GM23338 (cell line): ENCODE results near the gene CDK17. TPM values are rescaled to one million over a fixed set of nuclear protein-coding genes. Genes with fewer than 3 reads are reported as not detected.

Experiments used
- ATAC-seq: fragments of 200-7000 bp; cut with Tn5 transposase; 3 replicates; pipeline ENCODE4 v1.9.1; 2020
- DNase-seq: peaks from one replicate; pipeline ENCODE4 v3.0.0-alpha.2; 2015; ENCODE audit warnings: low spot score
- H2AFZ ChIP-seq: fragments of 200-600 bp; sonication (generic); 2 replicates; pipeline ENCODE4 v1.8.0; 2016; ENCODE audit warnings: antibody characterized with exemption, mild to moderate bottlenecking, moderate library complexity
- H3F3A ChIP-seq: fragments of 200-600 bp; sonication (generic); replicated peaks from 2 replicates; pipeline ENCODE4 v1.8.0; 2017; ENCODE audit warnings: antibody characterized with exemption, mixed run types, low read depth
- H3K27ac ChIP-seq: fragments of 200-600 bp; sonication (generic); 2 replicates; pipeline ENCODE4 v1.6.1; 2016; ENCODE audit warnings: low read depth
- H3K27me3 ChIP-seq: fragments of 200-600 bp; sonication (generic); 2 replicates; pipeline ENCODE4 v1.8.0; 2016; ENCODE audit warnings: mild to moderate bottlenecking, mixed run types, moderate library complexity; ENCODE audit not compliant: insufficient read depth
- H3K36me3 ChIP-seq: fragments of 200-600 bp; sonication (generic); 2 replicates; pipeline ENCODE4 v1.8.0; 2016; ENCODE audit warnings: mild to moderate bottlenecking; ENCODE audit not compliant: insufficient read depth
- H3K4me1 ChIP-seq: fragments of 200-600 bp; sonication (generic); 2 replicates; pipeline ENCODE4 v1.8.0; 2016; ENCODE audit warnings: mild to moderate bottlenecking, moderate library complexity; ENCODE audit not compliant: insufficient read depth
- H3K4me2 ChIP-seq: fragments of 200-600 bp; sonication (generic); 2 replicates; pipeline ENCODE4 v1.7.1; 2017; ENCODE audit warnings: mixed run types
- H3K4me3 ChIP-seq: fragments of 200-600 bp; sonication (generic); 2 replicates; pipeline ENCODE4 v1.6.1; 2016; ENCODE audit warnings: mixed run types
- H3K79me2 ChIP-seq: fragments of 200-600 bp; sonication (generic); replicated peaks from 2 replicates; pipeline ENCODE4 v1.8.0; 2017; ENCODE audit warnings: mild to moderate bottlenecking; ENCODE audit not compliant: insufficient read depth
- H3K9me2 ChIP-seq: fragments of 200-600 bp; sonication (generic); 2 replicates; pipeline ENCODE4 v1.8.0; 2017; ENCODE audit not compliant: insufficient read depth
- H4K20me1 ChIP-seq: fragments of 200-600 bp; sonication (generic); replicated peaks from 2 replicates; pipeline ENCODE4 v1.8.0; 2017; ENCODE audit warnings: mild to moderate bottlenecking; ENCODE audit not compliant: insufficient read depth
- H3K27ac Mint-ChIP-seq: 2 replicates; pipeline ENCODE4 v1.8.0; 2020; ENCODE audit warnings: inconsistent platforms, mild to moderate bottlenecking, moderate library complexity, mixed read lengths
- H3K27me3 Mint-ChIP-seq: 3 replicates; pipeline ENCODE4 v1.8.0; 2022; ENCODE audit warnings: low read depth, mild to moderate bottlenecking, moderate library complexity, mixed read lengths, inconsistent platforms; ENCODE audit not compliant: insufficient read depth, poor library complexity
- H3K36me3 Mint-ChIP-seq: 3 replicates; pipeline ENCODE4 v1.8.0; 2021; ENCODE audit warnings: low read depth, mild to moderate bottlenecking, inconsistent platforms, moderate library complexity, mixed read lengths
- H3K4me1 Mint-ChIP-seq: 3 replicates; pipeline ENCODE4 v1.8.0; 2020; ENCODE audit warnings: mild to moderate bottlenecking, inconsistent platforms, mixed read lengths
- H3K4me3 Mint-ChIP-seq: 3 replicates; pipeline ENCODE4 v1.8.0; 2021; ENCODE audit warnings: moderate library complexity, mild to moderate bottlenecking, inconsistent platforms, mixed read lengths
- H3K9me3 Mint-ChIP-seq: 3 replicates; pipeline ENCODE4 v1.8.0; 2020; ENCODE audit warnings: moderate library complexity, mild to moderate bottlenecking, inconsistent platforms, mixed read lengths
- CREB1 ChIP-seq: fragments of 250-450 bp; sonication (Bioruptor Pico); IDR thresholded peaks from 2 replicates; pipeline ENCODE4 v1.5.0; 2020; ENCODE audit warnings: low read depth, mild to moderate bottlenecking, moderate library complexity
- EZH2 ChIP-seq: fragments of 200-600 bp; sonication (generic); IDR thresholded peaks from one replicate; pipeline ENCODE4 v1.8.0; 2017; ENCODE audit warnings: antibody characterized with exemption, mild to moderate bottlenecking, low read depth; ENCODE audit not compliant: unreplicated experiment
- EZH2phosphoT487 ChIP-seq: fragments of 200-600 bp; sonication (generic); IDR thresholded peaks from one replicate; pipeline ENCODE4 v1.8.1; 2018; ENCODE audit warnings: antibody characterized with exemption; ENCODE audit not compliant: unreplicated experiment
- JUNB ChIP-seq: IDR thresholded peaks from one replicate; pipeline ENCODE4 v1.6.1; 2016; ENCODE audit warnings: antibody characterized with exemption; ENCODE audit not compliant: unreplicated experiment
- NANOG ChIP-seq: IDR thresholded peaks from 2 replicates; pipeline ENCODE4 v1.6.1; 2016; ENCODE audit warnings: antibody characterized with exemption, borderline replicate concordance
- POLR2AphosphoS5 ChIP-seq: IDR thresholded peaks from 2 replicates; pipeline ENCODE4 v1.6.1; 2016; ENCODE audit warnings: antibody characterized with exemption, low read depth
- STAT1 ChIP-seq: IDR thresholded peaks from one replicate; pipeline ENCODE4 v1.6.1; 2016; ENCODE audit warnings: antibody characterized with exemption; ENCODE audit not compliant: unreplicated experiment
- ZNF114 ChIP-seq: fragments of 250-450 bp; sonication (Bioruptor Pico); IDR thresholded peaks from 2 replicates; pipeline ENCODE4 v1.5.0; 2020; ENCODE audit warnings: mild to moderate bottlenecking, moderate library complexity
- ZNF331 ChIP-seq: fragments of 250-450 bp; sonication (Bioruptor Pico); IDR thresholded peaks from 2 replicates; pipeline ENCODE4 v1.5.0; 2020; ENCODE audit warnings: low read depth, mild to moderate bottlenecking, moderate library complexity
- polyA plus RNA-seq: library from polyadenylated mRNA; unstranded; fragments of >200 nt; fragmentation: Nextera tagmentation; extraction: Ambion mirVana; gene quantifications from 2 replicates; pipeline ENCODE4 v1.2.1, GENCODE V29; 2016
- total RNA-seq: library from RNA; depleted of rRNA; stranded (reverse); fragments of >200 nt; shearing (Covaris generic); gene quantifications from 2 replicates; pipeline ENCODE4 v1.2.3, GENCODE V29; 2014
- TF ChIP-seq, protein P1 (sequence below): fragments of 250-450 bp; sonication (Bioruptor Pico); IDR thresholded peaks from 2 replicates; pipeline ENCODE4 v1.5.0; 2020; ENCODE audit warnings: mild to moderate bottlenecking, moderate library complexity
- TF ChIP-seq, protein P2 (sequence below): IDR thresholded peaks from 2 replicates; pipeline ENCODE4 v1.6.1; 2016; ENCODE audit warnings: antibody characterized with exemption
- TF ChIP-seq, protein P3 (sequence below), 2 experiments: fragments of 200-600 bp in 1 of 2; sonication (generic) in 1 of 2; conservative IDR thresholded peaks; 2 replicates each; pipeline versions ENCODE4 v1.5.1 to v1.6.1; 2016 to 2017; ENCODE audit warnings: antibody characterized with exemption in 2 of 2, low read depth in 2 of 2, mild to moderate bottlenecking in 2 of 2, moderate library complexity in 1 of 2
- TF ChIP-seq, protein P4 (sequence below): IDR thresholded peaks from one replicate; pipeline ENCODE4 v1.6.1; 2018; ENCODE audit warnings: antibody characterized with exemption; ENCODE audit not compliant: unreplicated experiment

Gene CDK17
- total and polyA plus RNA-seq, 2 experiments from 2014 or later: 7.6 to 34.2 TPM

DNA sequence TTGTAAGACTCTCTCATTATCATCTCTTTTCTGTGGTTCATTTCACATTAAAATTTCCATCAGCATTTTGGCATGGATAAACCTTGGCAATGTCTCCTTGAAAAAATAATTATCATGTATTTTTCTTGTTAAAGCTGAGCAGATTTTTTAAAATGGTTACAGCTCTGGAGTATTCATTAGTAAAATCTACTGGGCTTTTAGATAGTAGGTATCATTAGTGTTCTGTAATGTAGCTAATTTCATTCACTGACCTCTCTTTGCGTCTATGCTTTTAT is 36.9 kb upstream of the CDK17 start:
- H3K27ac ChIP-seq: no peak overlapping the region

More for the DNA sequence above, 36.9 kb upstream of the CDK17 start:
- no peaks in the 10 kb centered on the region for H3K36me3 ChIP-seq
- TF ChIP-seq ZNF331 (CRISPR knock-in tag) (no peak), STAT1 (no peak), ZNF114 (no peak), CREB1 (CRISPR knock-in tag) (no peak), JUNB (no peak), NANOG (no peak), EZH2phosphoT487 (no peak), EZH2 (no peak), POLR2AphosphoS5 (no peak)
- TF ChIP-seq, protein P1, sequence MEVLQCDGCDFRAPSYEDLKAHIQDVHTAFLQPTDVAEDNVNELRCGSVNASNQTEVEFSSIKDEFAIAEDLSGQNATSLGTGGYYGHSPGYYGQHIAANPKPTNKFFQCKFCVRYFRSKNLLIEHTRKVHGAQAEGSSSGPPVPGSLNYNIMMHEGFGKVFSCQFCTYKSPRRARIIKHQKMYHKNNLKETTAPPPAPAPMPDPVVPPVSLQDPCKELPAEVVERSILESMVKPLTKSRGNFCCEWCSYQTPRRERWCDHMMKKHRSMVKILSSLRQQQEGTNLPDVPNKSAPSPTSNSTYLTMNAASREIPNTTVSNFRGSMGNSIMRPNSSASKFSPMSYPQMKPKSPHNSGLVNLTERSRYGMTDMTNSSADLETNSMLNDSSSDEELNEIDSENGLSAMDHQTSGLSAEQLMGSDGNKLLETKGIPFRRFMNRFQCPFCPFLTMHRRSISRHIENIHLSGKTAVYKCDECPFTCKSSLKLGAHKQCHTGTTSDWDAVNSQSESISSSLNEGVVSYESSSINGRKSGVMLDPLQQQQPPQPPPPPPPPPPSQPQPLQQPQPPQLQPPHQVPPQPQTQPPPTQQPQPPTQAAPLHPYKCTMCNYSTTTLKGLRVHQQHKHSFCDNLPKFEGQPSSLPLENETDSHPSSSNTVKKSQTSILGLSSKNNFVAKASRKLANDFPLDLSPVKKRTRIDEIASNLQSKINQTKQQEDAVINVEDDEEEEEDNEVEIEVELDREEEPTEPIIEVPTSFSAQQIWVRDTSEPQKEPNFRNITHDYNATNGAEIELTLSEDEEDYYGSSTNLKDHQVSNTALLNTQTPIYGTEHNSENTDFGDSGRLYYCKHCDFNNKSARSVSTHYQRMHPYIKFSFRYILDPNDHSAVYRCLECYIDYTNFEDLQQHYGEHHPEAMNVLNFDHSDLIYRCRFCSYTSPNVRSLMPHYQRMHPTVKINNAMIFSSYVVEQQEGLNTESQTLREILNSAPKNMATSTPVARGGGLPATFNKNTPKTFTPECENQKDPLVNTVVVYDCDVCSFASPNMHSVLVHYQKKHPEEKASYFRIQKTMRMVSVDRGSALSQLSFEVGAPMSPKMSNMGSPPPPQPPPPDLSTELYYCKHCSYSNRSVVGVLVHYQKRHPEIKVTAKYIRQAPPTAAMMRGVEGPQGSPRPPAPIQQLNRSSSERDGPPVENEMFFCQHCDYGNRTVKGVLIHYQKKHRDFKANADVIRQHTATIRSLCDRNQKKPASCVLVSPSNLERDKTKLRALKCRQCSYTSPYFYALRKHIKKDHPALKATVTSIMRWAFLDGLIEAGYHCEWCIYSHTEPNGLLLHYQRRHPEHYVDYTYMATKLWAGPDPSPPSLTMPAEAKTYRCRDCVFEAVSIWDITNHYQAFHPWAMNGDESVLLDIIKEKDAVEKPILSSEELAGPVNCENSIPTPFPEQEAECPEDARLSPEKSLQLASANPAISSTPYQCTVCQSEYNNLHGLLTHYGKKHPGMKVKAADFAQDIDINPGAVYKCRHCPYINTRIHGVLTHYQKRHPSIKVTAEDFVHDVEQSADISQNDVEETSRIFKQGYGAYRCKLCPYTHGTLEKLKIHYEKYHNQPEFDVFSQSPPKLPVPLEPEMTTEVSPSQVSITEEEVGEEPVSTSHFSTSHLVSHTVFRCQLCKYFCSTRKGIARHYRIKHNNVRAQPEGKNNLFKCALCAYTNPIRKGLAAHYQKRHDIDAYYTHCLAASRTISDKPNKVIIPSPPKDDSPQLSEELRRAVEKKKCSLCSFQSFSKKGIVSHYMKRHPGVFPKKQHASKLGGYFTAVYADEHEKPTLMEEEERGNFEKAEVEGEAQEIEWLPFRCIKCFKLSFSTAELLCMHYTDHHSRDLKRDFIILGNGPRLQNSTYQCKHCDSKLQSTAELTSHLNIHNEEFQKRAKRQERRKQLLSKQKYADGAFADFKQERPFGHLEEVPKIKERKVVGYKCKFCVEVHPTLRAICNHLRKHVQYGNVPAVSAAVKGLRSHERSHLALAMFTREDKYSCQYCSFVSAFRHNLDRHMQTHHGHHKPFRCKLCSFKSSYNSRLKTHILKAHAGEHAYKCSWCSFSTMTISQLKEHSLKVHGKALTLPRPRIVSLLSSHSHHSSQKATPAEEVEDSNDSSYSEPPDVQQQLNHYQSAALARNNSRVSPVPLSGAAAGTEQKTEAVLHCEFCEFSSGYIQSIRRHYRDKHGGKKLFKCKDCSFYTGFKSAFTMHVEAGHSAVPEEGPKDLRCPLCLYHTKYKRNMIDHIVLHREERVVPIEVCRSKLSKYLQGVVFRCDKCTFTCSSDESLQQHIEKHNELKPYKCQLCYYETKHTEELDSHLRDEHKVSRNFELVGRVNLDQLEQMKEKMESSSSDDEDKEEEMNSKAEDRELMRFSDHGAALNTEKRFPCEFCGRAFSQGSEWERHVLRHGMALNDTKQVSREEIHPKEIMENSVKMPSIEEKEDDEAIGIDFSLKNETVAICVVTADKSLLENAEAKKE (CRISPR knock-in tag): no peak
- TF ChIP-seq, protein P2, sequence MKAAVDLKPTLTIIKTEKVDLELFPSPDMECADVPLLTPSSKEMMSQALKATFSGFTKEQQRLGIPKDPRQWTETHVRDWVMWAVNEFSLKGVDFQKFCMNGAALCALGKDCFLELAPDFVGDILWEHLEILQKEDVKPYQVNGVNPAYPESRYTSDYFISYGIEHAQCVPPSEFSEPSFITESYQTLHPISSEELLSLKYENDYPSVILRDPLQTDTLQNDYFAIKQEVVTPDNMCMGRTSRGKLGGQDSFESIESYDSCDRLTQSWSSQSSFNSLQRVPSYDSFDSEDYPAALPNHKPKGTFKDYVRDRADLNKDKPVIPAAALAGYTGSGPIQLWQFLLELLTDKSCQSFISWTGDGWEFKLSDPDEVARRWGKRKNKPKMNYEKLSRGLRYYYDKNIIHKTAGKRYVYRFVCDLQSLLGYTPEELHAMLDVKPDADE: no peak
- TF ChIP-seq, protein P3, sequence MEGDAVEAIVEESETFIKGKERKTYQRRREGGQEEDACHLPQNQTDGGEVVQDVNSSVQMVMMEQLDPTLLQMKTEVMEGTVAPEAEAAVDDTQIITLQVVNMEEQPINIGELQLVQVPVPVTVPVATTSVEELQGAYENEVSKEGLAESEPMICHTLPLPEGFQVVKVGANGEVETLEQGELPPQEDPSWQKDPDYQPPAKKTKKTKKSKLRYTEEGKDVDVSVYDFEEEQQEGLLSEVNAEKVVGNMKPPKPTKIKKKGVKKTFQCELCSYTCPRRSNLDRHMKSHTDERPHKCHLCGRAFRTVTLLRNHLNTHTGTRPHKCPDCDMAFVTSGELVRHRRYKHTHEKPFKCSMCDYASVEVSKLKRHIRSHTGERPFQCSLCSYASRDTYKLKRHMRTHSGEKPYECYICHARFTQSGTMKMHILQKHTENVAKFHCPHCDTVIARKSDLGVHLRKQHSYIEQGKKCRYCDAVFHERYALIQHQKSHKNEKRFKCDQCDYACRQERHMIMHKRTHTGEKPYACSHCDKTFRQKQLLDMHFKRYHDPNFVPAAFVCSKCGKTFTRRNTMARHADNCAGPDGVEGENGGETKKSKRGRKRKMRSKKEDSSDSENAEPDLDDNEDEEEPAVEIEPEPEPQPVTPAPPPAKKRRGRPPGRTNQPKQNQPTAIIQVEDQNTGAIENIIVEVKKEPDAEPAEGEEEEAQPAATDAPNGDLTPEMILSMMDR (conservative IDR thresholded peaks at IDR 0.05; ENCODE audit: low read depth in 2 of 2): no peak
- TF ChIP-seq, protein P4, sequence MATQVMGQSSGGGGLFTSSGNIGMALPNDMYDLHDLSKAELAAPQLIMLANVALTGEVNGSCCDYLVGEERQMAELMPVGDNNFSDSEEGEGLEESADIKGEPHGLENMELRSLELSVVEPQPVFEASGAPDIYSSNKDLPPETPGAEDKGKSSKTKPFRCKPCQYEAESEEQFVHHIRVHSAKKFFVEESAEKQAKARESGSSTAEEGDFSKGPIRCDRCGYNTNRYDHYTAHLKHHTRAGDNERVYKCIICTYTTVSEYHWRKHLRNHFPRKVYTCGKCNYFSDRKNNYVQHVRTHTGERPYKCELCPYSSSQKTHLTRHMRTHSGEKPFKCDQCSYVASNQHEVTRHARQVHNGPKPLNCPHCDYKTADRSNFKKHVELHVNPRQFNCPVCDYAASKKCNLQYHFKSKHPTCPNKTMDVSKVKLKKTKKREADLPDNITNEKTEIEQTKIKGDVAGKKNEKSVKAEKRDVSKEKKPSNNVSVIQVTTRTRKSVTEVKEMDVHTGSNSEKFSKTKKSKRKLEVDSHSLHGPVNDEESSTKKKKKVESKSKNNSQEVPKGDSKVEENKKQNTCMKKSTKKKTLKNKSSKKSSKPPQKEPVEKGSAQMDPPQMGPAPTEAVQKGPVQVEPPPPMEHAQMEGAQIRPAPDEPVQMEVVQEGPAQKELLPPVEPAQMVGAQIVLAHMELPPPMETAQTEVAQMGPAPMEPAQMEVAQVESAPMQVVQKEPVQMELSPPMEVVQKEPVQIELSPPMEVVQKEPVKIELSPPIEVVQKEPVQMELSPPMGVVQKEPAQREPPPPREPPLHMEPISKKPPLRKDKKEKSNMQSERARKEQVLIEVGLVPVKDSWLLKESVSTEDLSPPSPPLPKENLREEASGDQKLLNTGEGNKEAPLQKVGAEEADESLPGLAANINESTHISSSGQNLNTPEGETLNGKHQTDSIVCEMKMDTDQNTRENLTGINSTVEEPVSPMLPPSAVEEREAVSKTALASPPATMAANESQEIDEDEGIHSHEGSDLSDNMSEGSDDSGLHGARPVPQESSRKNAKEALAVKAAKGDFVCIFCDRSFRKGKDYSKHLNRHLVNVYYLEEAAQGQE: no peak
- Mint-ChIP-seq H3K27me3 (no peaks in the 10 kb centered on the region), H3K27ac (no peak overlapping the region), H3K4me1 (no peaks in the 10 kb centered on the region), H3K4me3 (no peak overlapping the region), H3K36me3 (no peaks in the 10 kb centered on the region), H3K9me3 (peaks cover 5% of the 10 kb centered on the region; the same call in 2 of the 3 replicates)
- DNase-seq (no peak), ATAC-seq (no peak)
- no peak overlapping the region for H3K4me2 ChIP-seq
- H3K4me1 ChIP-seq: no peaks in the 10 kb centered on the region
- no peaks in the 10 kb centered on the region for H3F3A ChIP-seq
- no peaks in the 10 kb centered on the region for H4K20me1 ChIP-seq
- no peak overlapping the region for H2AFZ ChIP-seq
- H3K4me3 ChIP-seq: no peak overlapping the region
- no peaks in the 10 kb centered on the region for H3K9me2 ChIP-seq
- H3K27me3 ChIP-seq: no peaks in the 10 kb centered on the region
- H3K79me2 ChIP-seq: no peaks in the 10 kb centered on the region
